Astrocyte of the spinal cord (primary cell): ENCODE measurements around the gene HOATZ.

ENCODE experiments used
- DNase-seq: peaks from one replicate; pipeline ENCODE4 v3.0.0; 2011; ENCODE audit warnings: low read depth, low spot score
- H3K4me3 ChIP-seq: 2 replicates; pipeline ENCODE4 v1.5.1; 2011; ENCODE audit warnings: low read depth, mild to moderate bottlenecking, low read length, moderate library complexity
- in situ Hi-C: cut with HindIII; loops from 2 replicates; pipeline ENCODE4 v1.10.0; 2017; ENCODE audit warnings: low sequenced_read_pairs
- TF ChIP-seq, protein P1 (sequence below): IDR thresholded peaks from 2 replicates; pipeline ENCODE4 v1.5.1; 2012; ENCODE audit warnings: low read depth, mild to moderate bottlenecking, low read length, inconsistent platforms

HOATZ gene

DNA sequence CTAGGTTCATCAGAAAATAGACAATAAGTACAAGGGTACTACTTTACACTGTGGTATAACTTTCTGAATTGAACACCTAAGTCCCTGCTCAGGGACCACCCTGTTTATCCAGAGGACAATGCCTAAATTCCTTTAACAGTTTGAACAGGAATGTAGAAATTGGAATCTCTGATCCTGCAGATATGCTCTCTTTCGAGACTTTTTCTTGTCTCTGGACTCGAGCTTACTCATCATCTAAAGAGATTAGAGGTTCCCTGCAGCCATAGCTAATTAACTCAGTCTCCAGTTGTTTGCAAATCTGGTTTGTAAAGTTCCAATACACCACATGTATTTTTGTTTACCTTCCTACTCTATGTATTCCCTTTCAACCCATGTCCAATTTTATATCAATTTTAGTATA is 1.0 kb downstream of the HOATZ start:
- in situ Hi-C loops, result no loop called here
- H3K4me3 ChIP-seq, result no peak overlapping the region
- DNase-seq, result no peak
- TF ChIP-seq, protein P1, sequence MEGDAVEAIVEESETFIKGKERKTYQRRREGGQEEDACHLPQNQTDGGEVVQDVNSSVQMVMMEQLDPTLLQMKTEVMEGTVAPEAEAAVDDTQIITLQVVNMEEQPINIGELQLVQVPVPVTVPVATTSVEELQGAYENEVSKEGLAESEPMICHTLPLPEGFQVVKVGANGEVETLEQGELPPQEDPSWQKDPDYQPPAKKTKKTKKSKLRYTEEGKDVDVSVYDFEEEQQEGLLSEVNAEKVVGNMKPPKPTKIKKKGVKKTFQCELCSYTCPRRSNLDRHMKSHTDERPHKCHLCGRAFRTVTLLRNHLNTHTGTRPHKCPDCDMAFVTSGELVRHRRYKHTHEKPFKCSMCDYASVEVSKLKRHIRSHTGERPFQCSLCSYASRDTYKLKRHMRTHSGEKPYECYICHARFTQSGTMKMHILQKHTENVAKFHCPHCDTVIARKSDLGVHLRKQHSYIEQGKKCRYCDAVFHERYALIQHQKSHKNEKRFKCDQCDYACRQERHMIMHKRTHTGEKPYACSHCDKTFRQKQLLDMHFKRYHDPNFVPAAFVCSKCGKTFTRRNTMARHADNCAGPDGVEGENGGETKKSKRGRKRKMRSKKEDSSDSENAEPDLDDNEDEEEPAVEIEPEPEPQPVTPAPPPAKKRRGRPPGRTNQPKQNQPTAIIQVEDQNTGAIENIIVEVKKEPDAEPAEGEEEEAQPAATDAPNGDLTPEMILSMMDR, result no peak

DNA sequence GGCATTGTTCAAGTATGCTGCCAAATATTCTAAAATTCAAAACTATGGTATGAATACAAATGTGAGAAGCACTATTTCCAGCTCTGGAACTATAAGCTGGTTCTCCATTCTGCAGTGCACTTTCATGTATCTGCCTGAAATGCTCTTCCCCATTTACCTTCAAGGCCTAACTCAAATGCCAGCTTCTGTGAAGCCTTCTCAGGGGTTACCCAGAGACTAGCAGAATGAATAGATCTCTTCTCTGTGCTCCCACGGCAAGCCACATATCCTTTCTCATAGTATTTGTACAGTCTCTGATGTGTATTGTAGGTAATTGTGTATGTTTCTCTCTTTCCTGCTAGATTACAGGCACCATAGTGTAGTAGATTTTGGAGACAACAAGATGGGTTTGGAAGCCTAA is 4.1 kb downstream of the HOATZ start:
- in situ Hi-C loops, result no loop called here
- TF ChIP-seq, protein P1, result no peak
- no peak overlapping the region for H3K4me3 ChIP-seq
- no peak for DNase-seq

DNA sequence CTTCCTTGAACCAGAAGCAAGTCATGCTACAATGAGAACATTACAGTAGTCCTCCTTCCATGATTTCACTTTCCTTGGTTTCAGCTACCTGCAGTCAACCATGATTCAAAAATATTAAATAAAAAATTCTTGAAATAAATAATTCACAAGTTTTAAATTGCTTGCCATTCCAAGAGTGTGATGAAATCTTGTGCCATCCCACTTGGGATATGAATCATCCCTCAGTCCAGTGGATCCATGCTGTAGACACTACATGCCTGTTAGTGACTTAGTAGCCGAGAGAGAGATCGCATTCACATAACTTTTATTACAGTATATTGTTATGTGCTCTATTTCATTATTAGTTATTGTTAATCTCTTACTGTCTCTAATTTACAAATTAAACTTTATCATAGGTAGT is 6.0 kb downstream of the HOATZ start:
- in situ Hi-C loops, result no loop called here
- TF ChIP-seq, protein P1, result no peak
- DNase-seq, result peak; percentile 38
- H3K4me3 ChIP-seq, result no peak overlapping the region

DNA sequence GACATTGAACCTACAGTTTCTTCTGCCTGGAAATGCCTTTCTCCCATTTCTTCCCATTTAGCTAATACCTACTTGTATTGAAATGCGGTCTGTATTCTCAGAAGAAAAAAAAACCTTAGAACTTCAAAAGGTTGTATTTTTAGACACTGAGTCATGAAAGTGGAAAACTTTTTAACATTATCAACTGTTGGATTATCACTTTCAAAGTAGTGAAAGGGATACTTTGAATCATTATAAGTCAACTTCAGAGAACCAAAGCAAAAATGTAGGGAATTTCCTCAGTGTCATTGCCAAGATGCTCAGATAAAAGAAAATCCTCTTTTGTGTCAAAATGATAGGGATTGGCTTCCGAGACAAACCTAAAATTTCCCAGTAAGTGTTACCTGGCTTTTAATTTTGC is 6.6 kb downstream of the HOATZ start:
- in situ Hi-C loops, result no loop called here
- DNase-seq, result peak; percentile 45
- TF ChIP-seq, protein P1, result no peak
- no peak overlapping the region for H3K4me3 ChIP-seq

DNA sequence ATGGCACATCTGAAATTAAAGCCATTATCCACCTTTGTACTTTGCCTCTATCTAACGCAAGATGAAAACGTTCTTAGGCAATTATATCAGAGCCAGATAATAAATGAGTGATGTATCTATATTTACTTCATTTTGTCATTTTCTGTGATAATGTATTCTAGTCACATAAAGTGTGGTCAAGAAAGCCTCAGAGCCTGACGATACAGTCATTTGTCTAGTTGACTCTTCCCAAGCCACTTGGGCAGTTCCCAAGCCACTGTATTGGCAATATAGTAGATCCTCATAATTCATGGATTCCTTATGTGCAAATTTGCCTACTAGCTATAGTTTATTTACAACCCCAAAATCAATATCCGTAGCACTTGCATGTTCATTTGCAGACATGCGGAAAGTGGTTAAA is 7.8 kb downstream of the HOATZ start:
- H3K4me3 ChIP-seq, result no peak overlapping the region
- DNase-seq, result no peak
- in situ Hi-C loops, result no loop called here
- TF ChIP-seq, protein P1, result no peak

DNA sequence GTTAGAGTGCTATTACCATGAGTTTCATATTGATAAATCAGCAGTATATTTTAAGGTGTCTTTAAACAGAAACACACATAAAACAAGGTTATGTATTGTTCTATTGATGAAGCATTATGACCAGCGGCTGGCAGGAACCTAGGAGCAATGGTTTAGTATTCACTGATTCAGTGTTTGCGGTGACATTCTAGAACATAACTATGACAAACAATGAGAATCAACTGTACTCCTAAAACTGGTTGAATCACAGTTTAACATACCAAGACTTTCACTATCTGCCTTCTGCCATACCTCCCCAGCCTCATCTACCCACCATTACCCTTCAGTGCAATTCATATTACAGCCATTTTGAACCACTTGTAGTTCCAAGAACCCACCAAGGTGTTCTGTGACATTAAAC is 8.8 kb downstream of the HOATZ start:
- in situ Hi-C loops, result no loop called here
- no peak overlapping the region for H3K4me3 ChIP-seq

More for the DNA sequence above, 8.8 kb downstream of the HOATZ start:
- no peak for DNase-seq
- TF ChIP-seq, protein P1, result no peak
